GM18505 (cell line): ENCODE data around the gene HHAT.
"Not testable (repeated sequence)": the region's sequence is repeated elsewhere in the genome, so short reads cannot be mapped to it uniquely, and the experiment has no call there.

Source experiments
- ATAC-seq: cut with Tn5 transposase; IDR thresholded peaks from one replicate; pipeline ENCODE4 v1.9.1; 2021; ENCODE audit not compliant: unreplicated experiment
- POLR2A ChIP-seq: IDR thresholded peaks from 4 replicates; pipeline ENCODE4 v1.6.1; 2011; ENCODE audit warnings: borderline replicate concordance; ENCODE audit not compliant: insufficient read depth, insufficient read length; ENCODE audit errors: extremely low read depth

HHAT gene

GRCh38 chr1:210378736-210379135 is 50.0 kb downstream of the HHAT start:
- TF ChIP-seq POLR2A, result no peak
- ATAC-seq, result no peak

- TF ChIP-seq POLR2A, result no peak
- no peak for ATAC-seq
These were observed 53.2 kb downstream of the HHAT start for GRCh38 chr1:210381934-210382333.

GRCh38 chr1:210384625-210385024 is 55.9 kb downstream of the HHAT start:
- no peak for ATAC-seq
- no peak for TF ChIP-seq POLR2A

DNA sequence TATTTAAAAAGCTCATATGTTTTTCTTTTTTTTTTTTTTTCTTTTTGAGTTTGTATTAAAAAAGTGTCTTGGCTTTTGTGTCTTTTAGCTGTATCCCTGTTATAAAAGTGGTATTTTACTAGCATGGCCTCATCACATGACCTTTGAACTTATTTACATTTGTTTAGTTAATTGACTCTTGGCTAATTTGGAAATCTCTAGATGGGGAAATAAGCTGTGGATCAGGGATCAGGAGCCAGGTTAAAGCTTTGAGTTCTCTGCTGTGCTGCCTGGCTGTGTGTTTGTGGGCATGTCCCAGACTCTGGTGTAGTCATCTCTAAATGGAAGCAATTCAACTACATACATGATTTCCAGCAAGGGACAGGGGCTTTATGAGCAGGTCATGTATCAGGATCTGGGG is 56.5 kb downstream of the HHAT start:
- TF ChIP-seq POLR2A, result no peak
- ATAC-seq, result no peak

DNA sequence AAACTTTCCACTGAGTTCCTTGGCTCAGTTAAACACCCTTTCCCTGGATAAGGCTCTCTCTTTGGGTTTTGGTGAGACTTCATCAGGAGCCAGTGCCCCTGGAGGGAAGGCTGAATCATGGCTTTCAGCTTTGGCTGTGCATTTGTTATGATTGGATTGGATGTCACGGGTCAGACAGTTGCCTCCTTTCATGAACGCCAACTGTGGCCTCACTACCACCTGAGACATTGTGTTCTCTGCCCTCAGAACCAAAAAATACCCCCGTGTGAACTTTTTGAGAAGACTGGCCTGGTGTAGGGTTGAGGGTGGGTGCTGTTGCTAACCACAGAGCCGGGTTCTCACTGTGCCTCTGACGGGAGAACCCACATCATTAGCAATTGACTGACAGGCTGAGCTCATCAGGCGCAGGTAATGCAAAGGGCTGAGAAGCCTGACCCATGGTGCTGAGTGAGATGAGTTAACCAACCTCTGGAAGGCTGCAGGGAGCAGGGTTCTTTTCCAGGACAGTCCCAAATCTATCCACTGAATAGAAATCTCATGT is 65.6 kb downstream of the HHAT start:
- TF ChIP-seq POLR2A, result no peak
- ATAC-seq, result no peak

- ATAC-seq, result no peak
- no peak for TF ChIP-seq POLR2A
These were observed 67.8 kb downstream of the HHAT start for GRCh38 chr1:210396541-210396940.

GRCh38 chr1:210397252-210397651 is 68.5 kb downstream of the HHAT start:
- ATAC-seq, result no peak
- TF ChIP-seq POLR2A, result no peak

DNA sequence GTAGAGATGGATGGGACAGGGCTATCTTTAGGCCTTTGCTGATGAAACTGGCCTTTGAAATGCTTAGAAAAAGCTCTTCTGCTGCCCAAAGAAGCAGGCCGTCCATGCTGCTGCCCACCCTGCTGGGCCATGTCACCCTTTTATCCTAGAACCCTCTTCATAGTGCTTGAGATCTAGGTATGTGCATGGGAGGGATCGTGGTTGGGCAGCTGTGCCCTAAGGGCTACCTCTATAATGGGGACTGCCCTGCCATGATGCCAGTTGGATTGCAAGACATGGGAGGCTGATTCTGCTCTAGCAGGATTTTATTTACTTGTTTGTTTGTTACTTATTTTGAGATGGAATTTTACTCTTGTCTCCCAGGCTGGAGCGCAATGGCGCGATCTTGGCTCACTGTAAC is 69.0 kb downstream of the HHAT start:
- no peak for ATAC-seq
- TF ChIP-seq POLR2A, result no peak

DNA sequence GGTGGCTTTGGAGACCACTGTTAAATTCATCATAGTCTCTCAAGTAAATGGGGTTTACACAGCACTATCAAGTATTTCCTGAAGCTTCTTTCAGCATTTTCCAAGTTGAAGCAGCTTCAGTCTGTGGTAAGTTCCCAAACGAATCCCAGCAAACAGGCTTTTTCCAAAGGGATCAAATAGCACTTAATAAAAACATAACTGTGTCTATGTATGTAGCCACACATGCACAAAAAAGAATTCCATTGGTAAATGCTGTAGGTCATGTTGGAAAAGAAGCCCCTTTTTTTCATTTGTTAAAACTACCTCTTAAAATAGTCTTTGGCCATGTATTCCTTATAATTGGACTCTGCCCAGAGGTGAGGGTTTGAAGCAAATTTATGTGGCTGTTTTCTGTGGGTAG is 69.8 kb downstream of the HHAT start:
- ATAC-seq, result no peak
- TF ChIP-seq POLR2A, result no peak

GRCh38 chr1:210400043-210400840 is 71.5 kb downstream of the HHAT start:
- TF ChIP-seq POLR2A, result no peak
- ATAC-seq, result peak; percentile 85

DNA sequence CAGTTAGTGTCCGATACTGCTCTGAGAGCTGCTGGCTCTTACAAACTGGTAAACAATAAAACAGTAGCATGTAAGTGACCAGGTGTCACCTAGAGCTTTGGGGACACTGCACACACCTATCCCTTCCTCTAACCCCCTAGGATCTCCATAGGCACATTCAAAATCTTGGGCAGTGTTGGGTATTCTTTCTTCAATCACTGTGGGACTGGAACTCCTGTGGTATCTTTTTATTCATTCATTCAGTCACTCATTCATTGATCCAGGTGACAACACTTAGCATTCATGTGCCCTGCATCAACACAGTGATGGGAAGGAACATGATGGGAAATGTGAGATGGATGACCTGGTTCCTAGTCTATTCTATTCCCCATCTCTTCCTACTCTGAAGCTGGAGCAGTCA is 73.9 kb downstream of the HHAT start:
- no peak for ATAC-seq
- TF ChIP-seq POLR2A, result no peak

GRCh38 chr1:210405316-210405715 is 76.6 kb downstream of the HHAT start:
- no peak for TF ChIP-seq POLR2A
- ATAC-seq, result no peak

DNA sequence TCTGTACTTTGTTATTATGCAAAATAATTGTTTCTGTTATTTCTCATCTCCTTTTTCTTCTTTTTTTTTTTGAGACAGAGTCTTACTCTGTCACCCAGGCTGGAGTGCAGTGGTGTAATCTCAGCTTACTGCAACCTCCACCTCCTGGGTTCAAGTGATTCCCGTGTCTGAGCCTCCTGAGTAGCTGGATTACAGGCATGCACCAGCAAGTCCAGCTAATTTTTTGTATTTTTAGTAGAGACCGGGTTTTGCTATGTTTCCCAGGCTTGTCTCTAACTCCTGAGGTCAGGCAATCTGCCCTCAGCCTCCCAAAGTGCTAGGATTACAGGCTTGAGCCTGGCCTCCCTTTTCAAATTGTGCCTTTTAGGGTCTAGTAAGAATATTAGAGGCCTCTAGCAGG is 77.6 kb downstream of the HHAT start:
- not testable (repeated sequence) for ATAC-seq

GRCh38 chr1:210407207-210407886 is 78.6 kb downstream of the HHAT start:
- no peak for ATAC-seq
- no peak for TF ChIP-seq POLR2A

DNA sequence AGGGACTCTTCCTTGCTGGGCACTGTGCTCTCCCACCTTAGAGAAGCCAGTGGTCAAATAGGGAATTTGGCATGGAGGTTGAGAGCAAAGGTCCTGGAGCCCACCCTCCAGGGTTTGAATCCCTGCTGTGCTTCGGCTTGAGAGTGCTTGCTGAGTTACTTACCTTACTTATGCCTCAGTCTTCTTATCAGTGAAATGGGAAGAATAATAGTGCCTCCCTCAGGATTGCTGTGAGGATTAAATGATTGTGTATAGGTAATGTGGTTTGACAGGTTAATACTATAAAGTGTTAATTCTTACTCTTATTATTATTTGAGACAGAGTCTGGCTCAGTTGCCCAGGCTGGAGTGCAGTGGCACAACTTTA is 79.2 kb downstream of the HHAT start:
- ATAC-seq, result no peak
- TF ChIP-seq POLR2A, result no peak

DNA sequence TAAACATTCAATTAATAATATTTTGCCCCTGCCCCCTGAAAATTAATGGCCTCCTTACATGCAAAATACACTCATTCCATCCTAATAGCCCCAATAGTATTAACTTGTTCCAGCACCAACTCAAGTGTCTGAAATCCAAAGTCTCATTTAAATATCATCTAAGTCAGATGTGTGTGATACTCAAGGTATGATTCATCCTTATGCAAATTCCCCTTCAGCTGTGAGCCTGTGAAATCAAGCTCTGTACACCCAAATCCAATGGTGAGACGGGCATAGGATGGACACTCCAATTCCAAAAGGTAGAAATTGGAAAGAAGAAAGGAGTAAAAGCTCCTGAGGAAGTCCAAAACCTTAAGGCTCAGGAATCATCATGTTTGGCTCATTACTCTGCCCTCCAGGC is 83.5 kb downstream of the HHAT start:
- TF ChIP-seq POLR2A, result no peak
- no peak for ATAC-seq
